ENCODE data around the gene IFNB1.

Gene IFNB1

GRCh38 chr9:21077781-21078180, at the start of gene IFNB1:
Gene IFNB1, minus strand, starts transcription at chr9:21077942. Its CDS starts 73 bp downstream, at chr9:21077869.
- no peak for DNase-seq (ENCODE audit: low read depth, low spot score)

- no peak for DNase-seq (ENCODE audit: low read depth, low spot score)
Observed at GRCh38 chr9:21121595-21122251, 44.0 kb upstream of the IFNB1 start.

GRCh38 chr9:21121079-21121478, 43.3 kb upstream of the IFNB1 start:
- no peak for DNase-seq (ENCODE audit: low read depth, low spot score)

GRCh38 chr9:21119093-21119770, 41.5 kb upstream of the IFNB1 start:
- no peak for DNase-seq (ENCODE audit: low read depth, low spot score)

GRCh38 chr9:21114311-21114710, 36.6 kb upstream of the IFNB1 start:
- DNase-seq (ENCODE audit: low read depth, low spot score): no peak

- DNase-seq (ENCODE audit: low read depth, low spot score): no peak
Observed at GRCh38 chr9:21110708-21111576, 33.2 kb upstream of the IFNB1 start.

- DNase-seq (ENCODE audit: low read depth, low spot score): no peak
Observed at GRCh38 chr9:21104787-21105186, 27.0 kb upstream of the IFNB1 start.

- no peak for DNase-seq (ENCODE audit: low read depth, low spot score)
Observed at GRCh38 chr9:21102305-21102704, 24.6 kb upstream of the IFNB1 start.

GRCh38 chr9:21097817-21098216, 20.1 kb upstream of the IFNB1 start:
- DNase-seq (ENCODE audit: low read depth, low spot score): no peak

GRCh38 chr9:21096901-21097255, 19.1 kb upstream of the IFNB1 start:
- DNase-seq (ENCODE audit: low read depth, low spot score): no peak

GRCh38 chr9:21096172-21096900, 18.6 kb upstream of the IFNB1 start:
- no peak for DNase-seq (ENCODE audit: low read depth, low spot score)

GRCh38 chr9:21095561-21095960, 17.8 kb upstream of the IFNB1 start:
- no peak for DNase-seq (ENCODE audit: low read depth, low spot score)

GRCh38 chr9:21086538-21086937, 8.8 kb upstream of the IFNB1 start:
- DNase-seq (ENCODE audit: low read depth, low spot score): no peak

- no peak for DNase-seq (ENCODE audit: low read depth, low spot score)
Observed at GRCh38 chr9:21085005-21085404, 7.3 kb upstream of the IFNB1 start.

- no peak for DNase-seq (ENCODE audit: low read depth, low spot score)
Observed at GRCh38 chr9:21084242-21084850, 6.6 kb upstream of the IFNB1 start.

- no peak for DNase-seq (ENCODE audit: low read depth, low spot score)
Observed at GRCh38 chr9:21082671-21083070, 4.9 kb upstream of the IFNB1 start.

GRCh38 chr9:21081999-21082398, 4.3 kb upstream of the IFNB1 start:
- no peak for DNase-seq (ENCODE audit: low read depth, low spot score)

- DNase-seq (ENCODE audit: low read depth, low spot score): no peak
Observed at GRCh38 chr9:21081451-21081850, 3.7 kb upstream of the IFNB1 start.

GRCh38 chr9:21080793-21081192, 3.1 kb upstream of the IFNB1 start:
- DNase-seq (ENCODE audit: low read depth, low spot score): no peak

- no peak for DNase-seq (ENCODE audit: low read depth, low spot score)
Observed at GRCh38 chr9:21078702-21079101, 960 bp upstream of the IFNB1 start.

GRCh38 chr9:21075484-21075883, 2.3 kb downstream of the IFNB1 start:
- DNase-seq (ENCODE audit: low read depth, low spot score): no peak

All from activated naive CD8-positive, alpha-beta T cell treated with anti-CD3 and anti-CD28 coated beads, Interleukin-2, amount 50 U/mL, for 16 hours (primary cell).